ENCODE data around the gene DSCAM. TPM values are rescaled to one million over a fixed set of nuclear protein-coding genes. Genes with fewer than 3 reads are reported as not detected.

The DSCAM gene
- total RNA-seq, 1 experiment from 2014 or later: not detected

DNA sequence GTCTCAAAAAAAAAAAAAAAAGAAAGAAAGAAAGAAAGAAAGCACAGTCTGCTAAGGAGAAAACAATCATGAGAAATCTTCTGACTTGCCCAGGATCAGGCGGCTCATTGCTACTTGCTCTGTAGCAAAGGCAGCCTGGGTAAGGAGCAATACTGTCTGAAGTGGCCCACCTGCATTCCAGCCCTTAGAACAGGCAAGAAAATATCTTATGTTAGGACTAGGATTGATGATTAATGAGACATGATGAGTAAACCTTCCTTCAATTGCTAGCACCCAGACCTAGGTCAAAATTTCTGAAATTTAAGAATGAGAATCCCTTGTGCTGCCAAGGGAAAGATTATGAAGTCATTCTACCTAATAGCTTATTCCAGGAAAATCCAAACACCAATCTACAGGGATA lies 140.8 kb downstream of the DSCAM start:
- no peak for DNase-seq (ENCODE audit: low read depth)

DNA sequence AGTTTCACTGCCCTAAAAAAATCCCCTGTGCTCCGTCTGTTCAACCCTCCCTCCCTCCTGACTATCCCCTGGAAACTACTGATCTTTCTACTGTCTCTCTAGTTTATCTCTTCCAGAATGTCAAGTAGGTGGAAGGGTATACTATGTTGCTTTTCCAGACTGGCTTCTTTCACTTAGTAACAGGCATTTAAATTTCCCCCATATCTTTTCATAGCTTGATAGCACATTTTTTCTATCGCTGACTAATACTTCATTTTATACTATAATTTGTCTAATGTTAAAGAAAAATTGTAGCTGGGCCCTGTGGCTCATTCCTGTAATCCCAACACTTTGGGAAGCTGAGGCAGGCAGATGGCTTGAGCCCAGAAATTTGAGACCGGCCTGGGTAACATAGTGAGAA lies 142.8 kb downstream of the DSCAM start:
- no peak for DNase-seq (ENCODE audit: low read depth)

- no peak for DNase-seq (ENCODE audit: low read depth)
Measured at GRCh38 chr21:40699366-40699765, 147.6 kb downstream of the DSCAM start.

- no peak for DNase-seq (ENCODE audit: low read depth)
Measured at GRCh38 chr21:40696246-40696645, 150.7 kb downstream of the DSCAM start.

GRCh38 chr21:40689840-40690360 lies 157.1 kb downstream of the DSCAM start:
- no peak for DNase-seq (ENCODE audit: low read depth)

- DNase-seq (ENCODE audit: low read depth): no peak
Measured at GRCh38 chr21:40689217-40689616, 157.7 kb downstream of the DSCAM start.

DNA sequence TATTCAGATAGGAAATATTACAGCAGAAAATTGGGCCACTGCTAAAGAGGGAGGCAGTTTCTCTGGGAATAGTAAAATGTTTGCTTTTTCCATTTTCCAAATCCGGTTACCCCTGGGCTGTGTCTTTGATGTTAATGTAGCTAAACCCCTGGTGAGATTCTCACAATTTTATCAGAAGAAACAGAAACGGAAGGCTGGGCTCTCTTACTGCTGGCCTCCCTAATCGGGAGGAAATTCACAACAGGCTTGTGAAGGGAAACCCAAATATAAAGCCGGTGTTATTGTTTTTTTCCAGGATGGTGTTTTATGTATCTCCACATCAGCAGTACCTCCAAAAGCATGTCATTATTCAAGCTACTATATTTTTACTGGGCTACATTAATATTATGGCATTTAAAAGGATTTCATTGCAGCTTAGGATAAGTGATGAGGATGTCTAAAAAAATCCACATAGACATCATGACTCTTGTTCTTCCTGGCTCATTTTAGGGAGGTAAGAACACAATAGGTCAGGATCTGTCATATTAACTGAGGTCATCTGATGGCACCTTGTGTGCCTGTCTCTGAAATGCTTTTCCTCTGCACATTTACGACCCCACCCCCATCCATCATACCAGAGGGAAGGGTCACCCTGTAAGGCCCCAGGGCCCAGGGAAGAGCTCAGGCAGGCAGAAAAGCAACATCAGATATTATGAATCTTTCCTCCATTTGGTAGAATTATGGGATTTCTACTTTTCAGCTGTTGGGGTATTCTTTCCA lies 158.7 kb downstream of the DSCAM start:
- DNase-seq (ENCODE audit: low read depth): no peak

- DNase-seq (ENCODE audit: low read depth): no peak
Measured at GRCh38 chr21:40687625-40688024, 159.3 kb downstream of the DSCAM start.

DNA sequence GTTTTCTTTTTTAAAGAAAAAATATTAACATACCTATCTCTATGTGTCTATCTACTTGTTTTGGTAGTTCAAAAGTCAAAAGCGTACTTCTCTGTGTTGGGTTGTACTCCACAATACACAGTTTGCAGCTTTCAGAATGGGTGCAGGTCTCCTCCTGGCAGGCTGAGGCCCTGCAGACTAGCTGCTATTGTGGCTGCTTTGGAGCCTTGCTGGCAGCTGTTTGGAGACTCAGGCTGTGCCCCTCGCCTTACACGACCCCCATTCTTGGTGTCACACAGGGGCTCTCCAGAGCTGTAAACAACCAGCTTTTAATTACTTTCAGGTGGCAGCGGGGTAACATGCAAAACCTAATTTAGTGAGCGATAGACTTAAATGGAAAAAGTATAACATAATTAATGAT lies 160.4 kb downstream of the DSCAM start:
- DNase-seq (ENCODE audit: low read depth): no peak

GRCh38 chr21:40685141-40685540 lies 161.8 kb downstream of the DSCAM start:
- no peak for DNase-seq (ENCODE audit: low read depth)

DNA sequence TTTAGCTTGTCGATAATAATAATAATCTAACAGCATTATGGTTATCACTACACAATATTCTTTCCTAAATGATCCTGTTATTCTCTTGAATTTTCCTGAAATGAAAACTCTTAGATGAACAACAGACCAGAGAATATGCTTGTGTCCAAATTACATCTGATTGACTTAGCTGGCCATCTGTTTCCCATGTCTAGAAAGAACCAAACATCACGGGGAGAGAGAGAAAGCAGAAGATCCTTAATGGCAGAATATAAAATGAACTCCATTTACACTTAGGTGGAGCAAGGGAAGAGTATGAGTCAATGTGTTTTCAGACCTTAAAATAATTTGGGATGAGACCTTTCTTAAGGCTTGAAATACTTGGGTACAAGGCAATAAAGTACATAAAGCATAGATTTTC lies 162.2 kb downstream of the DSCAM start:
- no peak for DNase-seq (ENCODE audit: low read depth)

- no peak for DNase-seq (ENCODE audit: low read depth)
Measured at GRCh38 chr21:40683349-40683748, 163.6 kb downstream of the DSCAM start.

GRCh38 chr21:40681164-40681859 lies 165.6 kb downstream of the DSCAM start:
- DNase-seq (ENCODE audit: low read depth): no peak

DNA sequence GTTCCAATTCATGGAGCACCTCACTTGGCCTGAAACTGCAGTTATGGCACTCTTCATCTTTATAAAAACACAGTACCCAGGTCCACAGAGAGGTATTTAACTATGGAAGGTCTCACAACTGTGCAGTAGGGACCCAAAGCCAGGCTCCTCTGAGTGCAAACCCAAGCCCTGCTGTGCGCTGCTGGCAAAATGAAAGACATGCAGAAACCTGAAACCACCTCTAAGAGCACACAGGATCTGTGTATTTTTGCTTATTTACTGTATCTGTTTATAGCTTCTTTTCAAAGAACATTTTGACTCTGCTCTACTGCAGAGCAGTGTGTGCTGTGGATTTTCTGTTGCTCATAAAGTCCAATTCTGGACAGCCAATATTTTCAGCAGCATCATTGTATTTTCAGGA lies 166.6 kb downstream of the DSCAM start:
- DNase-seq (ENCODE audit: low read depth): no peak

DNA sequence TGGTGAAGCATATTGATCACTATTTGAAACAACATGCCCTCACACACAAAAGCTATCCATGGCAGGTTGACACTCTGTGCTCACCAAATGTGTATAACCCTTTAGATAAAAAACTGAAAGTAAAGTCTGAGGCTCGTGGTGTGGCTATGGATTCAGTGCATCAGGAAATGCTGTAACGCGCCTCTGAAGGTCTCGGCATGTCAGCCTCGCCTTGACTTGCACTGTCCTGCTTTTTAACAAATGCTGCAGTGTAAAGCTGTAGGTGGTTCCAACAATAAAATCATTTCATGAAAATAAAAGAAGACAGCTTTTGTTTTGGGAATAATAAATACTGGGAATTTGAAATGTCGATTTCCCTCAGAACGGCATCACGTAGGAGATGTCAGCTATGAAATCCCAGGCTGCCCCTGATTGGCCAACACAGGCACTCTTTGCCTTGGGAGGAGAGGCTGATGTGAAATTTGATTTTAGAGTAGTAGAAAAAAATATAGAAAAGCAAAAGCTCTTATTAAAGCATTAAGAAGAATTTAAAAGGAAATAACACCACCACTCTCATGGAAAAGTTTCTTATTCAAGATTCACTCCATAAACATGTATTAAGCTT lies 168.2 kb downstream of the DSCAM start:
- no peak for DNase-seq (ENCODE audit: low read depth)

- DNase-seq (ENCODE audit: low read depth): no peak
Measured at GRCh38 chr21:40675017-40675416, 171.9 kb downstream of the DSCAM start.

GRCh38 chr21:40672602-40673001 lies 174.4 kb downstream of the DSCAM start:
- no peak for DNase-seq (ENCODE audit: low read depth)

GRCh38 chr21:40671716-40672115 lies 175.2 kb downstream of the DSCAM start:
- no peak for DNase-seq (ENCODE audit: low read depth)

DNA sequence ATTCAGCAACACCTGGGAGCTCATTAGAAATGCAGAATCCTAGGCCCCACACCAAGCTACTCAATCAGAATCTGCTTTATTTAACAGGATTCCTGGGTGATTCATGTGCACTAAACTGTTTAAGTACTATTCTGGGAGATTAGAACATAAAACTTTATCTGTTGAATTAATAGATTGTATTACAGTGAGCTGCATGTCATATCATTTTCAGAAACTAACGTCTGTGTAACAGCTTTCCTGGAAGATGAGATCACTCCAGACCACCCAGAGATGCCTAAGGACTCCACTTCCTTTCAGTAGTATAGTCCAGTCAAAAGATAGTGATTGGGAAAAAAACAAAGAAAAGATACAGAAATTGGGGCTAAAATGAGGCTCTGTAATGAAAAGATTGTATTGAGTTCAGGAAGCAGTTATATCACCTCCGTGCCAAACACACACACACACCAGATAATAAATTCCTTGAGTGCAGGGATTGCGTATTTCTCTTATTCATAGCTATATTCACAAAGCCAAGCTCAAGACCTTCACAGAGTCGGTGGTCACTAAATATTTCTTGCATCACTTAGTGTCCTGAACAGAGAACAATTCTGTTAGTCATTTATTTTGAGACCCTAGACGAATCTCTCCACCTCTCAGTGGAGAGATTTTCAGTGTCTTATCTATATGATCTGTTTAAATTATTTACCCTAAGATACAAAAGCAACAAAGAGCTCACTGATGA lies 178.2 kb downstream of the DSCAM start:
- DNase-seq (ENCODE audit: low read depth): no peak

- no peak for DNase-seq (ENCODE audit: low read depth)
Measured at GRCh38 chr21:40667967-40668366, 179.0 kb downstream of the DSCAM start.

DNA sequence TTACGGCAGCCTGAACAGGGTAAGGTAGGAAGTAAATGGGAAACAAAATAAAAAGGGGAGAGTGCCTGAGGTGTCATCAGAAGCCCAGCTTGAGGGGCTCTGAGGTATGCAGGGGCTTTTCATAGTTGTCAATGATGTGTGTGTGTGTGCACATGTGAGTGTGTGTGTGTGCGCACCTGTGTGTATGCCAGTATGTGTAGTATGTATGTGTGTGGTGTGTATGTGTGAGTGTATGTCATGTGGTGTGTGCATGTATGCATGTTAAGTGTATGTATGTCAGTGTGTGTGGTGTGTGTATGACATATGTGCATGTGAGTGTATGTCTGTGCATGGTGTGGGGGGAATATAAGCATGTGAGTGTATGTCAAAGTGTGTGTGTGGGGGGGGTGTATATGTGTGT lies 184.1 kb downstream of the DSCAM start:
- DNase-seq (ENCODE audit: low read depth): no peak

DNA sequence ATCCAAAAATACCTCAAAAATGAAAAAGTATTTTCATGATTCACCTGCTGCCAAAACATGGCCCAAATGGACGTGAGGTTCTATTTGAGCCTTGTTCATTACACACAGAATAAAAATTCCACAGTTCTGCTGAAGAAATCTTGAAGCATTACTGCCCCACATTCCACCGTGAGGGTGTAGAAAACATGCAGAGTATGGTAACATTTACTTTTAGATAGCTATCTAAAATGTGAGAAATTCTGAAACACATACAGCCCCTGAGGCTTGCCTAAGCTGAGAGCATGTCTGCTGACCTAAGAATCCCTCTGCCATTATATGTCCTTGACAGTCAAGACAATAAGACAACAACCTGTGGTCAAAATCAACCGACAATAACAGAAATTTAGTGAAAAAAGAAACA lies 186.5 kb downstream of the DSCAM start:
- no peak for DNase-seq (ENCODE audit: low read depth)
